HG03558 (cell line): ENCODE measurements around the gene LCN2.
"Not testable (repeated sequence)": the region's sequence is repeated elsewhere in the genome, so short reads cannot be mapped to it uniquely, and the experiment has no call there.

Source experiments
- ATAC-seq: cut with Tn5 transposase; IDR thresholded peaks from one replicate; pipeline ENCODE4 v1.9.1; 2021; ENCODE audit warnings: moderate number of reproducible peaks; ENCODE audit not compliant: unreplicated experiment; ENCODE audit errors: extremely low read depth

Gene LCN2

GRCh38 chr9:128163523-128164306, 14.5 kb downstream of the LCN2 start:
- ATAC-seq = no peak

DNA sequence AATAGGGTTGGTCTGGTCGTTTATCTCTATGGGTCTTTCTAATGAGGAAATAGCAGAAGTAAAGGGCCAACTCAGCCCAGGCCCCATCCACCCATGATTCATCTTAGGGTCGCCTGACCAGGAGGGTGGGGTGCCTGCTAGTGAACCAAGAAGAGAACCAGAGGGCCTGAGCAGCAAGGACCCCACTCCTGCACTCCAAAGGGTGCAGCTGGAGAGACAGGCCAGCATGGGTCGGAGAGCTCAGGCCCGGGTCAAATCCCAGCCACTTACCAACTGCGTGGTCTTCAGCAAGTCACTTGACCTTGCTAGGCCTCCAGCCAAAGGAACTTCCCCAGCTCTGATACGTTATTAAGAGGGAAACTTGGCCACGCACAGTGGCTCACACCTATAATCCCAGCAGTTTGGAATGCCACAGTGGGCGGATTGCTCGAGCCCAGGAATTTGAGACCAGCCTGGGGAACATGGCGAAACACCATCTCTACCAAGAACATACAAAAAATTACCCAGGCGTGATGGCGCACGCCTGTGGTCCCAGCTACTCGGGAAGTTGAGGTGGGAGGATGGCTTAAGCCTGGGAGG, 15.1 kb downstream of the LCN2 start:
- ATAC-seq = no peak

- ATAC-seq = no peak
These were observed 16.9 kb downstream of the LCN2 start for GRCh38 chr9:128166169-128166568.

DNA sequence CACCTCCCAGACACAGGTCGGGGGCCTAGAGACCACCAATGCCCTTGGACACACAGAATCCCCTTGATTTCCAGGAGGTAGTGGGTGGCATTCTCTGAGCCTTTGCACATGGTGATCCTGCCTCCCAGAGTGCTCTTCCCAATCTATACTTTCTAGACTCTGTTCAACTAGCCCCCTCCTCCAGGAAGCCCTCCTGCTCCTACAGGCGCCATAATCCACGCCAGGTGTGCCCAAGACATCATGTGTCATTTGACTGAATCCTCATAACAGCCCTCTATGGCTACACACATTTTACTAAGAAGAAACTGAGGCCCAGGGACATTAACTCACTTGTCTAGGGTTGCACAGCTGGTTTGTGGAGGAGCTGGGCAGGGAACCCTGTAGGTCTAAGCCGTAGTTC, 18.0 kb downstream of the LCN2 start:
- no peak for ATAC-seq

DNA sequence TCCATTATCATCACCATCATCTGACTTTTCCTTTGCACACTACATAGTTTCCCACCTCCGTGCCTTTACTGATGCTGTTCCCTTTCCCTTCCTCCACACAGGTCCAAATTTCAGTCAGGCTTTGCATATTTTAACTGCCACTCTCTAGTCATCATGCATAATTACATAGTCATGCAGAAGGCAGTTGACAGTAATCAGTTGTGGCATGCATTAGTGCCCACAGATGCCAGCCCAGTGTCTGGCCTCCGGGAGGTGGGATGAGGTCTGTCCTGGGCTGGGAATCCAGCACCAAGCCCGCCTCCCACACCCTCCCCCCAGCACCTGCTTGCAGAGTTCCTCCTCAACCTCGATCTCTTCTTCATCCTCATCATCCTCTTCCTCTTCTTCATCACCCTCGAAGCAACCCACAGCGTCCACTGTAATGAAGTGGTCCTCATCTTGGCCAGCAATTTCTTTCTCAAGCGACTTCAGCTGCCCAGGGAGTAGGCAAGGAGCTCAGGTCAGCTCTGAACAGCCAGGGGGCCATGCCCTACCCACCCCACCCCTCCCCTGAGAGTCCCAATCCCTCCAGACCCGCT, 19.6 kb downstream of the LCN2 start:
- no peak for ATAC-seq

DNA sequence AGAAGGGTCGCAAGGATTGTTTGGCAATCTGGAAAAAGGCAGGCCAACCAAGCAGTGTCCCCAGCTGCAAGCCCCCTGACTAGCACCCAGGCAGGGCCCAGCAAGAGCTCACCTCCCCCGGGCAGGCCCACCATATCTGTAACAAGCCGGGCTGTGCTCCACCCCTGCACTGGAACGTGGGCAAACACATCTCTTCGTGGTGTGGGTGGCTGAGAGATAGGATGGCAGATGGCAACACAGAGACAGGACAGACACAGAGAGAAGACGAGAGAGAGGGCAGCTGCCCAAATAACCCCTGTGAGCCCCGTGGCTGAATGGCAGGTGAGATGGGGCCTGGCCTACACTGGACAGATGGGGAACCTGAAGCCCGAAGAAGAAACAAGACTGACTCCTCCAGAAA, 20.2 kb downstream of the LCN2 start:
- ATAC-seq = no peak

GRCh38 chr9:128169925-128170324, 20.7 kb downstream of the LCN2 start:
- ATAC-seq = no peak

- ATAC-seq = no peak
These were observed 24.8 kb downstream of the LCN2 start for GRCh38 chr9:128174062-128174461.

DNA sequence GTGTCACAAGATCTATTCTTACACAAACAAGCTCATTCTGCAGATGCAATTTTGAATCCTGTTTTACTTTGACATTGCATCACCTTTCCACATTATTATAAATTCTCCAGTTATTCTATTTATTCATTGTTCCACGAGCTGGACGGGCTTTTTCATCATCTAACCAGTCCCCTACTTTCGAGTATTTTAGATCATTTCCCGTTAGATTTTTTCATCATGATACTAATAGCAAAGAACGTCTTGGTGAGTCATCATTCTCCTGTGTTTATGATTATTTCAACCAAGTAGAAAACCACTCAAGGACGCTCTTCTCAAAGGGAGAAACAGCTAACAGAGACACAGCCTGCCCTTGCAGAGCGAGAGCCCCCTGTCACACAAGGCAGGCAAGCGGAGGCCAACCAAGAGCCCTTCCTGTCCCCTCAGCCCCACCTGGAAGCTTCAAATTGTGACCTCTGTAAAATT, 25.9 kb downstream of the LCN2 start:
- ATAC-seq = no peak

DNA sequence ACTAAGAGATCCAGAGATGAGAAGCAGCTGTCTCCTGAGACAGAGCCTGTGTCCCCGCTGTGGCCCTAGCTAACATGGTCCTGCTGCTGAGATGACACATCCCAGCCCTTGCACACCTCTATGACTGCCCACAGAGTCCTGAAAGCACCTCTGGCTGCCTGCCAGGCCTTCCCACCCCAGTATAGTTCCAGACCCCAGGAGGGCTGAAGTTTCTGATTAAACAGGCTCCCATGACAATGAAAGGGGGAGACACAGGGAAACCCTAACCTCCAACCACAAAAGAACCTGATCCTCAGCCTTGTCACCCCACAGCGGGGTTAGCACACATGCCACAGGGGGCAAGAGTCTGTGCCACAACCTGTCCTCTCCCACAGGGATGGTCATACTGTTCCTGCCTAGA, 26.5 kb downstream of the LCN2 start:
- no peak for ATAC-seq

DNA sequence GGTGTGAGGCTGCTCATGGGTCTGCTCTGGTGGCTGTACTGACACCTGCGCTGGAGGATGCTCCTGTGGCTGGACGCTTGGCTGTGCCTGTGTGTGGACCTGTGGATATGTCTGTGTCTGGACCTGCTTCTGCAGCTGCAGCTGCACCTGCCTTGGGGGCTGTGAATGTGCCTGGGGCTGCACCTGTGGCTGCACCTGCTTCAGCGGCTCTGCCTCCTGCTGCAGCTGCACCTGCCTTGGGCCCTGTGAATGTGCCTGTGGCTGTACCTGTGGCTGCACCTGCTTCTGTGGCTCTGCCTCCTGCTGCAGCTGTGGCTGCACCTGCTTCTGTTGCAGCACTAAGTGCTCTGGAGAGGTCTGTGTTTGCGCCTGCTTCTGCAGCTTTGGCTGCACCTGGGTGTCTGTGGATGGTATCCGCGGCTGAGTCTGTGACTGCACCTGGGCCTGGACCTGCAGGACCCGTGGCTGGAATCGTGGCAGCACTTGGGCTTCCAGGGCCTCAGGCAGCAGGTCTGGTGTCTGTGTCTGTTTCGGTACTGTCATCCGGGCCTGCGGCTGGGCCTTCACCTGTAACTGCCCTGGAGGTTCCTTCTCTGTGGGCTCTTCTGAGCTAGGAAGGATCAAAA, 29.7 kb downstream of the LCN2 start:
- no peak for ATAC-seq

DNA sequence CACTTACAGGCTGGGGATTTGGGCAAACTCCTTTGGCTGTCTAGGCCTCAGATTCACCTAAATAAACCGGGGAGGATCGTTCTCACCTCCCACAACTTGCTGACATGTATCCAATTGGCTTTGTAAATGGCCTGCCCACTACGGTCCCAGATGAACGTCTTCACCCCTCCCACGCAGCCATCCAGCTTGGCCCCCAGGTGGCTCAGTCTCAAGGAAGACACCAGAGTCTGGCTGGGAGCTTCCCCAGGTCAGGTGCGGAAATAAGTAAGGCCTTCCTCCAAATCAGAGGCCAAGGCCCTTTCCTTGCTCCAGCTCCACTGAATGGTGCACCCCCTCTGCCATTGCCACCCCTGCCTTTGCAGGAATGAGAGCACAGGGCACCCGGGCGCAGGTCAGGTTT, 30.7 kb downstream of the LCN2 start:
- ATAC-seq = no peak

GRCh38 chr9:128180447-128180846, 31.2 kb downstream of the LCN2 start:
- ATAC-seq = no peak

- ATAC-seq = not testable (repeated sequence)
These were observed 32.2 kb downstream of the LCN2 start for GRCh38 chr9:128181480-128181879.

DNA sequence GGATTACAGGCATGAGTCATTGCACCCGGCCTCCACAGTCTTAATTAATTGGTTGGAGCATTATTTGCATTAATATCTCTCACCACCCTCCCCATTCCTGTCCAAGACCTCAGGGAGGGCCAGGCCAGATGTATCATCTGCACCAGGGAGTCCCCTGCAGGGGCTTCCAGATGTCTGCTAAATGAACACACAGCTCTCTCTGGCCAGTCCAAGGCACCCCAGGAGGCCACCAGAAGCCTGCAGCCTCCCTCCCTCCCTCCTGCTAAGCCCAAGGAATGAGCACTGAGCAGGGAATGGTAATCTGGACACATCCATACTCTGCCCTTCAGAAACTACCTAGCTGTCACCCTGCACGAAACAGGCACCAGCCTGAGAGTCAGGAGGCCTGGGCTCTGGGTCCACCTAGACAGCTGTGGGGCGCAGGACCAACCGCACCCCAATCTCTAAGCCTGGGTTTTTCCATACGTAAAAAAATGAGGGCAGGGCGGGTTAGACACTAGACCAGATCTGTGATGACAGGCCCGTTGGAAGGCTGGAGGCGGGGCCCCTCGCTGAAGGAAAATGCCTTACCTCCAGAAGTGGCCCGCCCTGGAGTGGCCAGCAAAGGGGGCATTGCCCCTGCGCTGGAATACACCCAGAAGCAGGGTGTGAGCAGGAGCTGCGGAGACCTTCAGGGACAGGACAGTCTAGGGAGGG, 33.8 kb downstream of the LCN2 start:
- no peak for ATAC-seq

DNA sequence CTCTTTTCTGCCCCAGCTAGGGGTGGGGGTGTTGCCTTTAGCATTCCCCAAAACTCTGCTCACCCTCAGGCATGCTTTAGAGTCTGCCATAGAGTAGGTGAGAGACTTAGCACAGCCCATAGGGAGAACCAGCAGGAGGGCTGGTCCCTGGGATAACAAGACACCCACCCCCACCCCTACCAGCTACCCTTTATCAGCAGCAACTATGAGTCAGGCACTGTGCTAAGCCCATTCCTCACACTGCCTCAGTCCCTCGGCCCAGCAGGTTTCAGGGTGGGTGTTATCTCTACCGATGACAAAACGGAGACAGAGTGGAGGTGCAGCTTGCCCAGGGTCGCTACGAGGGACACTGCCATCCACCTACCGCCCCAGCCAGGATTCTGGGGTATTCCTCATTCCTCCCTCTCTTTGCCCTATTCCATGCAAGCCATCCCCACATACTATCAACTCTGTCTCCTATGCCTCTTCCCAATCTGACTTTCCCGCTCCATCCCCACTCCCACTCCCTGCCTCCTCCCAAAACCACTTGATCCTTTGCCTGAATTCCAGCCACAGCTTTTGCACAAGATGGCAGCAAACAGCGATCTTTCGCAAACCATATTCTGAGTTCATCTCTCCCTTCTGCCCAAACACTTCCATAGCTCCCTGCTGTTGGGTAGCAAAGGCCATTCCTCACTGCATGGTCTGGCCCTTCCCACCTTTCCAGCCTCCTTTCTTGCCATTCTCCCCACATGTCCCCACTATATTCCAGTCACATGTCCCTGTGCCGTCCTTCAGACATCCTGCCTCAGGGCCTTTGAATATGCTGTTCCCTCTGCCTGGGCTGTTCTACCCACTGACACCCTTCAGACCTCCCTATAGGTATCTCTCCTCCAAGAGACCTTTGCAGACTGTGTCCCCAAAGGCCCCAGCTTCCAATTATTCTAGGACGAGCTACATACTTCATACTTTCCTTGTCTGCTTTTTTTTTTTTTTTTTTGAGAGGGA, 37.0 kb downstream of the LCN2 start:
- no peak for ATAC-seq

GRCh38 chr9:128187361-128187760, 38.1 kb downstream of the LCN2 start:
- ATAC-seq = no peak

DNA sequence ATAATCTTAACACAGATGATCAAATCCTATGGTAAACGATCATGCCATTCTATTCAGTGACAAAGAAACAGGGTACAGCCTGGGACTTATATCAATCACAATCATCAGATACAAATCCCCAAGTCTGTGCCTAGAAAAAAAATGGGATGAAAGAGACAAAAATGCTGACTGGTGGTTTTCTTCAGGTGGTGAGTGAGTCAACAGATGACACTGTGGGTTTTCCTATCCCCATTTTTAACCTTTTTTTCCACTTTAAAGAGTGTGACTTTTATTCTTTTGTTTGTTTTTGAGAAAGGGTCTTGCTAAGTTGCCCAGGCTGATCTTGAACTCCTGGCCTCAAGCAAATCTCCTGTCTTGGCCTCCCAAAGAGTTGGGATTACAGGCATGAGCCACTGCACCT, 39.0 kb downstream of the LCN2 start:
- no peak for ATAC-seq

- no peak for ATAC-seq
These were observed 40.8 kb downstream of the LCN2 start for GRCh38 chr9:128190013-128190412.
